ENCODE results near the gene BUD13. TPM values are rescaled to one million over a fixed set of nuclear protein-coding genes. Genes with fewer than 3 reads are reported as not detected.

The BUD13 gene
- total RNA-seq, 5 donors from 2014 or later (not counting 1 experiment from before 2014, with no cell fraction given): 9.8 to 23.0 (median 20.5) TPM

DNA sequence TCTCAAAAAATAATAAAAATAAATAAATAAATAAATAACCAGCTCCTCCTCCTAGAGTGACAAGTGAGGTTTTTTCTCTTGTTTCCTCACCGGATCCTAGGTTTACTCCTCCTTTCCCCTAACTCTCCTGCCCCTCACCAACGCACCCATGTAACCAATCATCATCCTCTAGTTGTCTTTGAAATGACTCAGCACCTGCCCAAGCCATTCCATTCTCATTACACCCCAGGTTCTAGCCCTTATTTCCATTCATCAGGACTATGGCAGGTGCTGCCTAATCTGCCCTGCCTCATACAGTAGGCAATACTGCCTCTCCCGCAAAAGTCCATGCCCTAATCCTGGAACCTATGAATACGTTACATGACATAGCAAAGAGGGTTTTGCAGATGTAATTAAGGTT lies 60.4 kb downstream of the BUD13 start:
- no peak overlapping the region for H3K4me3 Mint-ChIP-seq
- no peaks in the 10 kb centered on the region for H3K9me3 ChIP-seq
- H3K27me3 Mint-ChIP-seq: peaks cover 24 to 36% of the 10 kb centered on the region in 2 donors
- H3K36me3 ChIP-seq (ENCODE audit: control insufficient read depth in 2 of 2, extremely low read depth in 1 of 2, insufficient read depth in 1 of 2, low read length in 1 of 2): no peaks in the 10 kb centered on the region
- no peak overlapping the region for H3K4me3 ChIP-seq (ENCODE audit: control insufficient read depth in 1 of 2, extremely low read depth in 1 of 2, low read length in 1 of 2)
- no peaks in the 10 kb centered on the region for H3K36me3 Mint-ChIP-seq
- no peaks in the 10 kb centered on the region for H3K9me3 Mint-ChIP-seq
- H3K4me1 ChIP-seq (ENCODE audit: control insufficient read depth in 1 of 2, extremely low read depth in 1 of 2, insufficient read depth in 2 of 2, low read length in 2 of 2): no peaks in the 10 kb centered on the region
- DNase-seq (no peak), ATAC-seq (replicated peaks in 1 of 4) (no peak)
- peaks cover 0 to 45% of the 10 kb centered on the region in 2 experiments for H3K27me3 ChIP-seq (replicated peaks in 1 of 2; ENCODE audit: control insufficient read depth in 2 of 2, extremely low read depth in 1 of 2, insufficient read depth in 2 of 2, low read length in 1 of 2)
- no peak overlapping the region for H3K27ac Mint-ChIP-seq
- CTCF ChIA-PET: interaction anchor here in 1 of 2 donors (1.6 kb wide), 1 partner anchor 1973 kb away, joined by 3 read pairs; no protein-coding TSS in a partner anchor
- H3K27ac ChIP-seq (ENCODE audit: low read length): no peak overlapping the region
- no peaks in the 10 kb centered on the region for H3K4me1 Mint-ChIP-seq
- POLR2A ChIA-PET: no interaction called here
- 86% methylated on average over 1 of the region's 4 CpGs for WGBS (ENCODE audit: insufficient coverage)

DNA sequence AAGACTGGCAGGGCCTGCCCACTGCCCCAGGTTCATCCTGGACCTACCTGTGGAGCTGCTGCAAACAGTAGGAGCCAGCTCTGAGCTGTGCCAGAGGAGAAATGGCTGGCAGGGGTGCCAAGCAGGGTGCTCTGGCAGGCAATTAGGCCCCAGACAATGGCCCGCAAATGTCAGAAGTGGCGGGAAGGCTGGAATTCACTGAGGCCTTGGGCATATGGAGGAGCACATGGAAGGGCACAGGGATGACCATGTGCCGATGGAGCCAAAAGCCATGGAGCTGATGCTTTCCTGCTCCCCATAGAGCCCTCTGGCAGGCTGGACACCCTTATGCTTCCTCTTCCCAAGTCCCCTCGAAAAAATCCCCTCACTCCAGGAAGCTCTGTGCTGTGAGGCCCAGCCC lies 62.0 kb downstream of the BUD13 start:
- Histone ChIP-seq H3K4me1 (ENCODE audit: control insufficient read depth in 1 of 2, extremely low read depth in 1 of 2, insufficient read depth in 2 of 2, low read length in 2 of 2) (no peaks in the 10 kb centered on the region), H3K27me3 (replicated peaks in 1 of 2; ENCODE audit: control insufficient read depth in 2 of 2, extremely low read depth in 1 of 2, insufficient read depth in 2 of 2, low read length in 1 of 2) (peaks cover 0 to 54% of the 10 kb centered on the region in 2 experiments), H3K27ac (ENCODE audit: low read length) (no peak overlapping the region), H3K4me3 (ENCODE audit: control insufficient read depth in 1 of 2, extremely low read depth in 1 of 2, low read length in 1 of 2) (no peak overlapping the region), H3K9me3 (no peaks in the 10 kb centered on the region), H3K36me3 (ENCODE audit: control insufficient read depth in 2 of 2, extremely low read depth in 1 of 2, insufficient read depth in 1 of 2, low read length in 1 of 2) (no peaks in the 10 kb centered on the region)
- CTCF ChIA-PET: no interaction called here
- 33% methylated on average over 1 of the region's 4 CpGs for WGBS (ENCODE audit: insufficient coverage)
- H3K36me3 Mint-ChIP-seq: no peaks in the 10 kb centered on the region
- POLR2A ChIA-PET: interaction anchor here in 1 of 2 donors (1.1 kb wide), 1 partner anchor 591 kb away, joined by 3 read pairs; no protein-coding TSS in a partner anchor
- H3K27ac Mint-ChIP-seq: no peak overlapping the region
- H3K27me3 Mint-ChIP-seq: peaks cover 26 to 39% of the 10 kb centered on the region in 2 donors
- H3K9me3 Mint-ChIP-seq: no peaks in the 10 kb centered on the region
- no peak overlapping the region for H3K4me3 Mint-ChIP-seq
- peaks cover 0 to 3% (median 0%) of the 10 kb centered on the region in 3 donors for H3K4me1 Mint-ChIP-seq
- DNase-seq (no peak), ATAC-seq (replicated peaks in 1 of 4) (no peak)

DNA sequence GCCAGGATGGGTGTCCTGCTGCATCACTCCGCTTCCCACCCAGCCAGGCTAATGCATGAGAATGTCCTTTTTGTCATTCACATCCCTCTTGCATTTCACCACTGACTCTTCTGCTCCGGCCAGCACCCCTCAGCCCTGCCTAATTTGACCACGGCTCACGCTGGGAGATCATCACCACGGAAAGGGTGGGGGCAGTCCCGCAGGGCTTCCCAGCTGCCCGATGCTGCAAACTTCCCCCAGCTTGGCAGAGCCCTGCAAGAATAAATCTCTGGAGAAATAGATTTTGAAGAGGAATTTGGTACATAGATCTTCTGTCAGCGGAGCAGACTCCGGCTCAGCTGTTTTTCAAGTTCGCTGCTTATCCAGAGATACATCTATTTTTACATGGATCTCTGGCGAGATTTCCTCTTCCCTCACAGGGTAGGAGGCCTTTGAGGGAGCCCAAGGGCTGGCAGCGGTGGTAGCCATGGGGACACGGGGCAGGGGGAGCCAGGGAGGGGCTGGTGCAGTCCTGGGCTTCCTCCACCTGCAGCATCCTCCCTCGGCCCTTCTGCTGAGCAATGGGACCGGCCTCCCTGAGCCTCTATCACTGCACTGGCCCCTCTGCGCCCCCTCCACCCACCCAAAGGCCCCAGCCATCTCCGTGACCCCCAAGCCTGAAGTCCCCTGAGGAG lies 62.6 kb downstream of the BUD13 start:
- ChIA-PET POLR2A (interaction anchor here in 1 of 2 donors (1.1 kb wide), 1 partner anchor 590 kb away, joined by 3 read pairs; no protein-coding TSS in a partner anchor), CTCF (no interaction called here)

DNA sequence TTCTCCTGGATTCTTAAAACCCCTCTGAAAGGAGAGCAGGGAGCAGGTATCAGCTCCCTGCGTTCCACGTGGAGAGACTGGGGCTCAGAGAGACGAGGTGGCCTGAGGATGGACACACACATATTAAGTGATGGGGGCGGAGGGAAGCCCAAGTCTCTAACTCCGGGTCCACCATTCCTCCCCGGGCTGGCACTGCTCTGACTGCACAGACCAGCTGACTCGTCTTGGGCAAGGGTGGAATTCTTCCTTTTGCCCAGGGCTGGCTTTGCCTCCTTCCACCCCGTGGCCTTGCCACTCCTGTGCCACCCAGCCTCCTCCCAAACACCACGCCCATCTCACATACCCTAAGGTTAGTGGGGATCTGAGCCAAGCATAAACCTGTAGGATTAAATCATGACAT lies 65.0 kb downstream of the BUD13 start:
- ChIA-PET CTCF (no interaction called here), POLR2A (no interaction called here)
- Mint-ChIP-seq H3K27me3 (peaks cover 24 to 34% of the 10 kb centered on the region in 2 donors), H3K4me3 (no peak overlapping the region), H3K9me3 (no peaks in the 10 kb centered on the region), H3K27ac (no peak overlapping the region), H3K4me1 (peaks cover 0 to 3% (median 0%) of the 10 kb centered on the region in 3 donors), H3K36me3 (no peaks in the 10 kb centered on the region)
- Histone ChIP-seq H3K4me1 (ENCODE audit: control insufficient read depth in 1 of 2, extremely low read depth in 1 of 2, insufficient read depth in 2 of 2, low read length in 2 of 2) (peaks cover 0 to 4% of the 10 kb centered on the region in 2 experiments), H3K9me3 (no peaks in the 10 kb centered on the region), H3K4me3 (ENCODE audit: control insufficient read depth in 1 of 2, extremely low read depth in 1 of 2, low read length in 1 of 2) (no peak overlapping the region), H3K27me3 (replicated peaks in 1 of 2; ENCODE audit: control insufficient read depth in 2 of 2, extremely low read depth in 1 of 2, insufficient read depth in 2 of 2, low read length in 1 of 2) (peaks cover 0 to 51% of the 10 kb centered on the region in 2 experiments), H3K36me3 (ENCODE audit: control insufficient read depth in 2 of 2, extremely low read depth in 1 of 2, insufficient read depth in 1 of 2, low read length in 1 of 2) (no peaks in the 10 kb centered on the region), H3K27ac (ENCODE audit: low read length) (no peak overlapping the region)
- WGBS (ENCODE audit: insufficient coverage): 67% methylated on average over 7 of the region's 9 CpGs
- DNase-seq (no peak), ATAC-seq (replicated peaks in 1 of 4) (no peak)

More for the DNA sequence above, 62.6 kb downstream of the BUD13 start:
- H3K9me3 ChIP-seq: no peaks in the 10 kb centered on the region
- H3K36me3 ChIP-seq (ENCODE audit: control insufficient read depth in 2 of 2, extremely low read depth in 1 of 2, insufficient read depth in 1 of 2, low read length in 1 of 2): no peaks in the 10 kb centered on the region
- H3K4me1 ChIP-seq (ENCODE audit: control insufficient read depth in 1 of 2, extremely low read depth in 1 of 2, insufficient read depth in 2 of 2, low read length in 2 of 2): no peaks in the 10 kb centered on the region
- Mint-ChIP-seq H3K27me3 (peaks cover 28 to 42% of the 10 kb centered on the region in 2 donors), H3K4me3 (no peak overlapping the region), H3K36me3 (no peaks in the 10 kb centered on the region), H3K27ac (no peak overlapping the region), H3K4me1 (peaks cover 0 to 3% (median 0%) of the 10 kb centered on the region in 3 donors), H3K9me3 (no peaks in the 10 kb centered on the region)
- no peak overlapping the region for H3K4me3 ChIP-seq (ENCODE audit: control insufficient read depth in 1 of 2, extremely low read depth in 1 of 2, low read length in 1 of 2)
- peaks cover 0 to 55% of the 10 kb centered on the region in 2 experiments for H3K27me3 ChIP-seq (replicated peaks in 1 of 2; ENCODE audit: control insufficient read depth in 2 of 2, extremely low read depth in 1 of 2, insufficient read depth in 2 of 2, low read length in 1 of 2)
- no peak for ATAC-seq (replicated peaks in 1 of 4)
- WGBS (ENCODE audit: insufficient coverage): 49% methylated on average over 14 of the region's 17 CpGs
- DNase-seq: no peak
- H3K27ac ChIP-seq (ENCODE audit: low read length): no peak overlapping the region

DNA sequence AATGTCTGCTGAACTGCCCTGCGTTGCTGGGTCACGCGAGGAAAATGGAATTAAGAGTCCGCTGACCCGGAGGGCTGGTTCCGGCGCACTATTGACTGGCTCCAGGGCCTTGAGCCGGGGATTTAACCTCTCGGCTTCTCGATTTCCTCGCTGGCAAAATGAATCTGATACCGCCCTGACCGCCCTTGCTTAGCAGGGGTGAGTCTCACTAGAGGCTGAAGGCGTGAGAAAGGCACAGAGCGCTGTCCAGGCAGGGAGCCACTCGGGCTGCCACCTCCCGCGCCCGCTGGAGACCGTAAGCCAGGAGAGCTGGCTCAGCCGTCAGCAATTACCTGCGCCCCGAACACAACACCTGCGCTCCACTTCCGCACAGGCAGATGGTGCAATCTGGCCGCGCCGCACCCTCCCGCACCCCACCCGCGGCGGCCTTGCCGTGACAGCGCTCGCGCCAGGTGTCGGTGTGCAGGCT lies 65.6 kb downstream of the BUD13 start:
- no peak overlapping the region for H3K27ac Mint-ChIP-seq
- H3K36me3 Mint-ChIP-seq: no peaks in the 10 kb centered on the region
- H3K27me3 ChIP-seq (replicated peaks in 1 of 2; ENCODE audit: control insufficient read depth in 2 of 2, extremely low read depth in 1 of 2, insufficient read depth in 2 of 2, low read length in 1 of 2): peaks cover 0 to 51% of the 10 kb centered on the region in 2 experiments
- peaks cover 0 to 3% (median 0%) of the 10 kb centered on the region in 3 donors for H3K4me1 Mint-ChIP-seq
- no peak overlapping the region for H3K4me3 ChIP-seq (ENCODE audit: control insufficient read depth in 1 of 2, extremely low read depth in 1 of 2, low read length in 1 of 2)
- H3K27me3 Mint-ChIP-seq: peaks cover 24 to 34% of the 10 kb centered on the region in 2 donors
- H3K4me1 ChIP-seq (ENCODE audit: control insufficient read depth in 1 of 2, extremely low read depth in 1 of 2, insufficient read depth in 2 of 2, low read length in 2 of 2): peaks cover 0 to 4% of the 10 kb centered on the region in 2 experiments
- DNase-seq: no peak
- no peaks in the 10 kb centered on the region for H3K9me3 Mint-ChIP-seq
- POLR2A ChIA-PET: no interaction called here
- H3K36me3 ChIP-seq (ENCODE audit: control insufficient read depth in 2 of 2, extremely low read depth in 1 of 2, insufficient read depth in 1 of 2, low read length in 1 of 2): no peaks in the 10 kb centered on the region
- no peaks in the 10 kb centered on the region for H3K9me3 ChIP-seq
- no peak overlapping the region for H3K4me3 Mint-ChIP-seq
- ATAC-seq (replicated peaks in 1 of 4): no peak
- CTCF ChIA-PET: no interaction called here
- no peak overlapping the region for H3K27ac ChIP-seq (ENCODE audit: low read length)
- 34% methylated on average over 37 of the region's 37 CpGs for WGBS (ENCODE audit: insufficient coverage)

DNA sequence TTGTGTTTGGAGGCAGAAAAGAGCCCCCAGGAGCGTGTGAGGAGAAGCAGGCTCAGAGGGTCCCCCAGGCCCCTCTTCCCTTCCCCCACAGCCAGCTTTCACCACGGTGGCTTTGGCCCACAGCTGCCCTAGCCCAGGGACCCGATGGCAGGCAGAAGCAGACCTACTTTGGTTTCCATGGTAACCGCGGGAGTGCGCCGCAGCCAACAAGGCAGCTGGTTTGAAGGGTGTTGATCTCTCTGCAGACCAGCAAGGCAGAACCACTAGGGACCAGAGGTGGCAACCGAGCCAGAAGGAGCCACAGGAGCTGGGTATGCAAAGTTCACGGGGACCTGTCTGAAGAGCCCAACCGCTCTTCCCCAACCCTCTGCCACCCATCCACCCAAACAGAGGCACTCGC lies 69.4 kb downstream of the BUD13 start:
- WGBS (ENCODE audit: insufficient coverage): 26% methylated on average over 10 of the region's 11 CpGs
- H3K9me3 Mint-ChIP-seq: no peaks in the 10 kb centered on the region
- CTCF ChIA-PET: no interaction called here

More for the DNA sequence above, 69.4 kb downstream of the BUD13 start:
- no peaks in the 10 kb centered on the region for H3K9me3 ChIP-seq
- DNase-seq (peak in 2 of 35 experiments; percentile 5 to 7), ATAC-seq (replicated peaks in 1 of 4) (no peak)
- H3K4me3 ChIP-seq (ENCODE audit: control insufficient read depth in 1 of 2, extremely low read depth in 1 of 2, low read length in 1 of 2): no peak overlapping the region
- peaks cover 0 to 25% of the 10 kb centered on the region in 2 experiments for H3K27me3 ChIP-seq (replicated peaks in 1 of 2; ENCODE audit: control insufficient read depth in 2 of 2, extremely low read depth in 1 of 2, insufficient read depth in 2 of 2, low read length in 1 of 2)
- peaks cover 8% of the 10 kb centered on the region in 2 donors for H3K27me3 Mint-ChIP-seq
- no peak overlapping the region for H3K4me3 Mint-ChIP-seq
- peaks cover 0 to 4% of the 10 kb centered on the region in 2 experiments for H3K4me1 ChIP-seq (ENCODE audit: control insufficient read depth in 1 of 2, extremely low read depth in 1 of 2, insufficient read depth in 2 of 2, low read length in 2 of 2)
- POLR2A ChIA-PET: no interaction called here
- peaks cover 0 to 3% (median 0%) of the 10 kb centered on the region in 3 donors for H3K4me1 Mint-ChIP-seq
- no peaks in the 10 kb centered on the region for H3K36me3 Mint-ChIP-seq
- no peaks in the 10 kb centered on the region for H3K36me3 ChIP-seq (ENCODE audit: control insufficient read depth in 2 of 2, extremely low read depth in 1 of 2, insufficient read depth in 1 of 2, low read length in 1 of 2)
- peak overlapping the region; percentile 12 for H3K27ac ChIP-seq (ENCODE audit: low read length)
- no peak overlapping the region for H3K27ac Mint-ChIP-seq
